ENCODE data around the gene TMEM229B.

Gene TMEM229B

DNA sequence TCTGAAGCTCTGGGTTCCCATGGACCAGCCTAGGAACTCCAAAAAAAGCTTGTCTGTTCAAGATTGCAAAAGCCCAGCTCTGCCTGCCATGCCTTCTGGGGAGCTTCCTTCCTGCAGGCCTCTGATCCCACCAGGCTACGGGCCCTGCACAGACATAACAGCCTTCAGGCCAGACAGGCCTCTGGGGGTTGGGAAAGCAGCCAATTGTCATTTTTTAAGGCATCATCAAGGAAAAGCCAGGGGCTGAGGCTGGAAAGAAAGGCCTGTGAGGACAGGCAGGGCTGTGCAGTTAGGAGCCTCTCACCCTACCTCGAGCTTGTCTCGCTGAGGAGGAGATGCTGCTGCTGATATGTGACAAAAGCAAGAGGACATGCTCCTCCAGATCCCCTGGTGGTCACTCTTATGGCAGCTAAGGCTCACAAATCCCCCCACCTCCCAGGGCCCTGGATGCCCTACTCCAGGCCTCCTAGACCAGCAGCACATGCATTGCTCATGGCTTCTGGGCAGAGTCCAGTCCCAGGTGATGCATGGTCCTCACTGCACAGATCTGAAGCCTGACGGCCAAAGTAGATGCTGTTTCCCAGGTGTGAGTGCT lies 2.9 kb downstream of the TMEM229B start:
- peak; percentile 55 for DNase-seq

- DNase-seq = no peak
Observed at GRCh38 chr14:67483579-67484285, 4.8 kb downstream of the TMEM229B start.

DNA sequence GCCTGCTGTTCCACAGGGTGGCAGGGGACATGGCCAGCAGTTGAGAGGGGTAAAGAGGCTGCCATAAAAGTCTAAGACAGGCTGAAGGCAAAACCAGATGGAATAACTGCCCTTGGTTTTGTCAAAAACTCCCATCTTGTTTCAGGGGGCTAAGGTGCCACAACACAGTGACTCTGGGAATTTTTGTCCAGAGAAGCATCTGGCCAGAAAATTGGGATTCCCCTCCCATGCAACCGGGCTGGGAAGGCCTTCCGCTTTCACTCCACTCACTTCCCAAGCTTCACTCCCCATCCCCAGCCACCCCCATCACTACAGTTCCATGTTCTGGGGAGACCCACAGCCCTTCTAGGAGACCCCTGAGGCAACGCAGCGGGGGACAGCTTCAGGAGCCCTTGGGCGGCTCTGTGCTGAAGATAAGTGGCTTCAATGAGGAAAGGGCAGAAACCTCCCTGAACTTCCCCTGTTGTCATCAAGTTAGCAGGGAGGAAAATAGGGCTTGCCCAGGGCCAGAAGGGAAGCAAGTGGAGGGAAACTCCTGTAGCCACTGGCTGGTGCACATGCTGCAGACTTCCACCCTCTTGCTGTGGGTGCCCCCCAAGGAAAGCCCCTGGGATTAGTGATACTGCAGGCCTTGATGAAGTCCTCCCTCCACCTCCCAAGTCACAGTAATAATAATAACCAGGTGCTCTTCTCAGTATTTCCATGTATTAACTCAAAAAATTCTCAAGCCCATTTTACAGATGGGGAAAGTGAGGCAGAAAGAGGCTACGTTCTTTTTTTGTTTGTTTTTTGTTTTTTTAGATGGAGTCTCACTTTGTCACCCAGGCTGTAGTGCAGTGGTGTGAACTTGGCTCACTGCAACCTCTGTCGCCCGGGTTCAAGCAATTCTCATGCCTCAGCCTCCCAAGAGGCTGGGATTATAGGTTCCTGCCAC lies 6.0 kb downstream of the TMEM229B start:
- no peak for DNase-seq

DNA sequence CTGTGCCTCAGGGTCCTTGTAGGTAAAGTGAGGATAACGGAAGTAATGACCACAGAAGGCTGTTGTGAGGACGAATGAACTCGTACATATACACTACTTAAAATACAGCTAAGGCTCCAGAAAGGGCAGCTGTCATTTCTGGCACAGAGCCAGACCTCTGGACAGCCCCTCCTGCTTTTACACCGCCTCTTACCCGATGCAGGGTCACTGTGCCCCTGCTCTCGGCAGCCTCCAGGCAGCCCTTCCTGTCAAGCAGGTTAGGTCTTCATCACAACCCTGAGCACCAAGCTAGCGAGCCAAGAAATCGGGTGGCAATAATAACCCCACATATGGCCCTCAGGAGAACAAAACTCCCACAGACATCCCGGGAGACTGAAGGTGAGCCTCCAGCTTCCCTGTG lies 8.5 kb downstream of the TMEM229B start:
- DNase-seq = no peak

DNA sequence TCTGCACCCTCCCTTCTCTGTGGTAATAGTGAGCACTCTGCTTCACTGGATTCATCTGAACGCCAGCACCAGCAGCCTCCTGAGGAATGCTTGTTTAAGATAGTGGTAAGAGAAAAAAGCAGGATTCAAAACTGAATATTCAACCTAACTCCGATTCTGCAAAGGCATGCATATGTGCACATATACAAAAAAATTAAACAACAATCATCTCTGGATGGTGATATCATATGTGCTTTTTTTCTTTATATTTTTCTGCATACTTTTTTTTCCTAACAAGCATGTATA lies 9.8 kb downstream of the TMEM229B start:
- DNase-seq = no peak

GRCh38 chr14:67477926-67478799 lies 10.4 kb downstream of the TMEM229B start:
- no peak for DNase-seq

DNA sequence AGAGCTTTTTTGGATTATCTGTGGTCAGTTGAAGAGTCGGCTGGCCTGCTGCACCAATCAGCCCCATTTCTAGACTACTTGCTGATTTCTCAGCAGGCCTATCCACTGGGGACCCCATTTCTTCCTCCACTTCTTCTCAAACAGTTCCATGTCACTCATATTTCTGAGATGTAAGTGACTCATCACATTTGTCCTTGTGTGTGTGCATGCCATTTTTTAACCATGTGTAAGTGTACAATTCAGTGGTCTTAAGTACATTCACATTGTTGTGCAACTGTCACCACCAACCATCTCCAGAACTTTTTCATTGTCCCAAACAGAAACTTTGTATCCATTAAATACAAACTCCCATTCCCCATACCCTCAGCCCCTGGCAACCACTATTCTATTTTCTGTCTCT lies 14.2 kb downstream of the TMEM229B start:
- no peak for DNase-seq

- DNase-seq = no peak
Observed at GRCh38 chr14:67473290-67474082, 15.0 kb downstream of the TMEM229B start.

DNA sequence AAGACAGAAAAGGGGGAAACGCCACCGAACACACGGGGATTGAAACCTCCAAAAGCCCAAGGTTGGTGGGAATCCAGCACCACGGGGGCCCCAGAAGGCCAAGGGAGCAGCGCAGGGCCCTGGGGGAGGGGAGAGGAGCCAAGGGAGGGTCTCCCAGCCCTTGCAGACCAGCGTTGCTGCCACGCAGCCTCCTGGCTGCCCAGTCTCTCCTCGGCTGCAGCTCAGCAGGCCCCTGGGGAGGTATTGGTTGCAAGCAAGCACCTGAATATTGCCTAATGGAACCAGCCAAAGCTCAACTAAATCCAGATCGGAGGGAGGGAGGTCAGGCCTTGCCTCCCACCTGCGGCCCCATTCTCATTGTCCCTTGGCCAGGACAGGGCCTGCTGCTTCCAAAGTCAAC lies 15.8 kb downstream of the TMEM229B start:
- no peak for DNase-seq

GRCh38 chr14:67469954-67470353 lies 18.6 kb downstream of the TMEM229B start:
- no peak for DNase-seq

- DNase-seq = no peak
Observed at GRCh38 chr14:67468378-67468730, 20.2 kb downstream of the TMEM229B start.

GRCh38 chr14:67467134-67467533 lies 21.4 kb downstream of the TMEM229B start:
- DNase-seq = no peak

- DNase-seq = no peak
Observed at GRCh38 chr14:67464879-67465278, 23.6 kb downstream of the TMEM229B start.

- no peak for DNase-seq
Observed at GRCh38 chr14:67464377-67464776, 24.1 kb downstream of the TMEM229B start.

GRCh38 chr14:67463900-67464299 lies 24.6 kb downstream of the TMEM229B start:
- DNase-seq = no peak

DNA sequence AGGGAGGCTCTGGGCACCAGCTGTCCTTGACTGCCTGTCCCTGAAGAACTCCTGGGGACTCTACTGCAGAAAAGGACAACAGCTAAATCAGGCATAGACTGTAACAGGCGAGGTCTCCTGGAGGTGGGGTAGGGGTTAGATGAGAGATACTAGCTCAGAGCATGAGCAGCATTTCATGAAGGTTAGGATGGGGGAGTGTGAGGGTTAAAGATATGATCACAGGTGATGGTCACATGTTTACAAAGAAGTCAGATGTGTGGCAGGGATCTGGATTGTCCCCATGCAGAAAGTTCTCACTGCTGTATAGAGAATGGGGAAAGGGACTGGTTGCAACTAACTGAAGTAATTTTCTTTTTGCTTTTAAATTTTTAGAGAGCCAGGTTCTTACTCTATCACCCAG lies 26.5 kb downstream of the TMEM229B start:
- DNase-seq = no peak

GRCh38 chr14:67461341-67461985 lies 27.1 kb downstream of the TMEM229B start:
- no peak for DNase-seq

DNA sequence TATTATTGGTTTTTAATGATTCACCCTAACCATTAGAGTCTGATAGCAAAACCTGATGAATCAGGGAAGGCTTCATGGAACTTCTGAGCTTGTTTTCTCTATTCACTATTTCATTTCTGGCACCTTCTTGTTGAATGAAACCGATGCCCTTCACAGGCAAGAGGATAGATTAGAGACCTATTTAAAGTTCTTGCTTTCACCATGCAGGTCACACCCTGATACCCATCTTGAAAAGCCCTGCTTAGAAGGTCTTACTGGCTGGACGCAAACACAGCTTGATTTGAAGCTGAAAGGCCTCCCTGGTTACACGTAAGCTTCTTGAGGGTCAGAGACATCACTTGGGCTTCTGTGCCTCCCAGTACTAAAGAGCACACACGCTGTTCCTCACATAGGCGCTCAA lies 29.2 kb downstream of the TMEM229B start:
- DNase-seq = no peak

- DNase-seq = no peak
Observed at GRCh38 chr14:67457782-67458181, 30.7 kb downstream of the TMEM229B start.

- no peak for DNase-seq
Observed at GRCh38 chr14:67456732-67457131, 31.8 kb downstream of the TMEM229B start.

DNA sequence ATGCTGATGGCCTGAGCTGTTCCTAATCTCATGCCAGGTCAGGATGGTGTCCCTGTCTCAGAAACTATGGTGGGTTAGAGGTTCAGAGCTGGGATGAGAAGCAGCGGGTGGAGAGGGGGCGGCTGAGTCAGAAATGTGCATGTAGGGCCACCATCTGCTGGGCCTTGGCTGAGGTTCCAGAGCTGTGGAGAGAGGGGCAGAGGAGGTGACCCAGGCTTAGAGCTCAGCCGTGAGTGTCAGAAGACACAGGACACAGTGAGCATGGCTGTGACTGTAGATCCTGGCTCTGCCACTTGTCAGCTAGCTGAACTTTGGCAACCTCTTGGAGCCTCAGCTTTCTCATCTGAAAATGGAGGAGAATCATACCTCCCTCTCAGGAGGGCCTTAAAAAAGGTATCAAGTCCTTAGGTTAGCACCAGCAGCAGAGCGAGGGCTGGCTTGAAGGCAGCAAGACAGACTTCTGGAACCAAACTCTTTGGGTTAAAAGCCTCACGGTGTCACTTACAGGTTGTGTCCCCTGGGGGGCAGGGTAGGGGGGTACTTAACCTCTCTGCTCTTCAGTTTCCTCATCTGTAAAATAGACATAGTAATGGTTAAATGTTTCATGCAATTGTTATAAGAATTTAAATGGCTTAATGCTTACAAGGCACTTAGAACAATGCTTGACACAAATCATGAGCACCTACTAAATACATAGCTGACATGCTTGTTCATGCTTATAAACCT lies 34.8 kb downstream of the TMEM229B start:
- DNase-seq = no peak
